Ascending aorta (tissue), 2 donors: ENCODE data around the gene WNK2. TPM values are rescaled to one million over a fixed set of nuclear protein-coding genes. Genes with fewer than 3 reads are reported as not detected.

Source experiments
- DNase-seq, 2 donors: peaks; one replicate each; pipeline ENCODE4 v3.0.0-alpha.2; 2019; ENCODE audit warnings: low spot score in 2 of 2
- H3K27ac ChIP-seq, 2 donors: fragments of 200-600 bp; sonication (generic); one replicate each; pipeline ENCODE4 v1.5.1; 2016 to 2017; ENCODE audit warnings: mild to moderate bottlenecking in 1 of 2
- H3K27me3 ChIP-seq: fragments of 200-600 bp; sonication (generic); one replicate; pipeline ENCODE4 v1.5.1; 2017
- H3K36me3 ChIP-seq, 2 donors: fragments of 200-600 bp; sonication (generic); one replicate each; pipeline ENCODE4 v1.5.1; 2016
- H3K4me1 ChIP-seq, 2 donors: fragments of 200-600 bp; sonication (generic); one replicate each; pipeline ENCODE4 v1.5.1; 2016 to 2017; ENCODE audit warnings: mild to moderate bottlenecking in 1 of 2
- H3K4me3 ChIP-seq, 2 donors: fragments of 200-600 bp; sonication (generic); one replicate each; pipeline ENCODE4 v1.5.1; 2016 to 2017; ENCODE audit warnings: mild to moderate bottlenecking in 1 of 2
- H3K9me3 ChIP-seq, 2 donors: fragments of 200-600 bp; sonication (generic); one replicate each; pipeline ENCODE4 v1.5.1; 2016
- intact Hi-C: fragments of 100-400 bp; cut with DNase I; formaldehyde crosslinking; loops from one replicate; pipeline ENCODE4 v1.15.1; 2023
- total RNA-seq: library from RNA; depleted of rRNA; stranded (reverse); fragments of >200 nt; gene quantifications from one replicate; pipeline ENCODE4 v1.1.0, GENCODE V29; 2016
- TF ChIP-seq, protein P1 (sequence below), 3 experiments: fragments of 200-600 bp in 2 of 3; fragments of 450-650 bp in 1 of 3; sonication (generic) in 2 of 3; IDR thresholded peaks; one replicate each; pipeline ENCODE4 v1.5.1; 2016 to 2019; ENCODE audit warnings: antibody characterized with exemption in 3 of 3, mild to moderate bottlenecking in 1 of 3, moderate library complexity in 1 of 3

Gene WNK2
- total RNA-seq, 1 donor from 2014 or later, result not detected

DNA sequence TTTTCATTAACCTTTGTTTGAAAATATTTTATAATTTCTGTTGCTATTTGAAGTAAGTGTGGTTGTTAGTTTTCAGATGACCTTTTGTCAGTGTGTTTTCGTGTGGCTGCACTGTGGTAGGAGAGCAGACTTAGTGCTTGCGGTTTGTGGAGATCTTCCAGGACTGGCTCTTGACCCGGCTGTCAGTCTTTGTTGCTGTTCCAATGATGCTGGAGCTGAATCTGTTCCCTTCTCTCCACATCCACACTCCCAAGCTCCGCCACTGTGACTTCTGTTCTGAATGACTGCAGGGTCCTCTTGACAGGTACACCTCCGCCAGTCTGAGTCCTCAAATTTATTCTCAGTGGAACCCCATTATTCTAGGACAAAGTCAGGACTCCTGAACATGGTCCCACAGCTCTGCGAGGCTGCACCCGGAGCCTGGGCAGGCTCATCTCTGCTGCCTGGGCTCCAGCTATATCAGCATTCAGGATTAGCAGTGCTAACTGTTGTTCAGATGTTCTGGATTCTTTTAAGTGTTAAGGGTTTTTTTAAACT is 126.0 kb downstream of the WNK2 start:
- TF ChIP-seq, protein P1, sequence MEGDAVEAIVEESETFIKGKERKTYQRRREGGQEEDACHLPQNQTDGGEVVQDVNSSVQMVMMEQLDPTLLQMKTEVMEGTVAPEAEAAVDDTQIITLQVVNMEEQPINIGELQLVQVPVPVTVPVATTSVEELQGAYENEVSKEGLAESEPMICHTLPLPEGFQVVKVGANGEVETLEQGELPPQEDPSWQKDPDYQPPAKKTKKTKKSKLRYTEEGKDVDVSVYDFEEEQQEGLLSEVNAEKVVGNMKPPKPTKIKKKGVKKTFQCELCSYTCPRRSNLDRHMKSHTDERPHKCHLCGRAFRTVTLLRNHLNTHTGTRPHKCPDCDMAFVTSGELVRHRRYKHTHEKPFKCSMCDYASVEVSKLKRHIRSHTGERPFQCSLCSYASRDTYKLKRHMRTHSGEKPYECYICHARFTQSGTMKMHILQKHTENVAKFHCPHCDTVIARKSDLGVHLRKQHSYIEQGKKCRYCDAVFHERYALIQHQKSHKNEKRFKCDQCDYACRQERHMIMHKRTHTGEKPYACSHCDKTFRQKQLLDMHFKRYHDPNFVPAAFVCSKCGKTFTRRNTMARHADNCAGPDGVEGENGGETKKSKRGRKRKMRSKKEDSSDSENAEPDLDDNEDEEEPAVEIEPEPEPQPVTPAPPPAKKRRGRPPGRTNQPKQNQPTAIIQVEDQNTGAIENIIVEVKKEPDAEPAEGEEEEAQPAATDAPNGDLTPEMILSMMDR (IDR thresholded peaks at IDR 0.05), result no peak
- Histone ChIP-seq H3K27me3 (no peaks in the 10 kb centered on the region), H3K9me3 (no peaks in the 10 kb centered on the region), H3K36me3 (no peaks in the 10 kb centered on the region), H3K4me1 (peaks cover 0 to 3% of the 10 kb centered on the region in 2 donors), H3K4me3 (no peak overlapping the region), H3K27ac (no peak overlapping the region)
- intact Hi-C loops, result no loop called here
- DNase-seq, result no peak

DNA sequence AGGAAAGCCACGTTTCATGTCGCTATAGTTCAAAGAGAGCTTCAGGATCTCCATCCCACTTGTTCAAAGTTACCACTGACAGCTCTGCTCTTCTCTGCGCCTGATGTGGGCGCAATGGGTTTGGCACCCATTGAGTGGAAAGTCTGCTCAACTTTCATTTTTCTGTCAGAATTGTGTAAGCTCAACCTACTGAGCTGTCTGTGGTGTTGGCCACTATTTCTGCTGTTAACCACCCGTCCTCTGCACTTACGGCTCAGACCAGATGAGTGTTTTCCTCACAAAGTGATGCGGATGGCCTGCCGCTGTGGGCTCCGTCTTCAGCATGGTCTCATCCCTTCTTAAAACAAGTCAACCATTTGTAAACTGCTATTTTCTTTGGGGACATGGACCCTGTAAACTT is 131.2 kb downstream of the WNK2 start:
- DNase-seq, result no peak
- Histone ChIP-seq H3K27me3 (no peaks in the 10 kb centered on the region), H3K9me3 (no peaks in the 10 kb centered on the region), H3K4me1 (no peaks in the 10 kb centered on the region), H3K36me3 (no peaks in the 10 kb centered on the region), H3K4me3 (no peak overlapping the region), H3K27ac (no peak overlapping the region)
- TF ChIP-seq, protein P1 (IDR thresholded peaks at IDR 0.05), result no peak
- intact Hi-C loops, result no loop called here

DNA sequence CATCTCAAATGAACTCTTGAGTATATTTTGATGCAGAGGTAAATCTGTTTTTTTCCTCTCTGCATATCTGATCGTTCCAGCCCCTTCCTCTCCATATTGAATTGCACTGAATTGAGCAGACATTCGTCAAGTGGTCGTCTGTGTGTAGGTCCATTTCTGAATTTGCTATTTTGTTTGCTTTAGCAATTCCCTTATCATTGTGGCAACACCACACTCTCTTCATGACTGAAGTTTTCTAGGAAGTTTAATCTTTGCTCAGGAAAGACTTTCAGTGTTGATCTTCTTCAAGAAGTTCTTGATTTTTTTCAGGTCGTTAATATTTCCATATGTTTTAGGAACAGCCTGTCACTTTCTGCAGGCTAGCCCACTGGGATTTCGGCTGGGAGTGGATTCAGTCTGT is 132.0 kb downstream of the WNK2 start:
- Histone ChIP-seq H3K9me3 (no peaks in the 10 kb centered on the region), H3K4me3 (no peak overlapping the region), H3K36me3 (no peaks in the 10 kb centered on the region), H3K4me1 (no peaks in the 10 kb centered on the region), H3K27me3 (no peaks in the 10 kb centered on the region), H3K27ac (no peak overlapping the region)
- DNase-seq, result no peak
- TF ChIP-seq, protein P1 (IDR thresholded peaks at IDR 0.05), result no peak
- intact Hi-C loops, result no loop called here

DNA sequence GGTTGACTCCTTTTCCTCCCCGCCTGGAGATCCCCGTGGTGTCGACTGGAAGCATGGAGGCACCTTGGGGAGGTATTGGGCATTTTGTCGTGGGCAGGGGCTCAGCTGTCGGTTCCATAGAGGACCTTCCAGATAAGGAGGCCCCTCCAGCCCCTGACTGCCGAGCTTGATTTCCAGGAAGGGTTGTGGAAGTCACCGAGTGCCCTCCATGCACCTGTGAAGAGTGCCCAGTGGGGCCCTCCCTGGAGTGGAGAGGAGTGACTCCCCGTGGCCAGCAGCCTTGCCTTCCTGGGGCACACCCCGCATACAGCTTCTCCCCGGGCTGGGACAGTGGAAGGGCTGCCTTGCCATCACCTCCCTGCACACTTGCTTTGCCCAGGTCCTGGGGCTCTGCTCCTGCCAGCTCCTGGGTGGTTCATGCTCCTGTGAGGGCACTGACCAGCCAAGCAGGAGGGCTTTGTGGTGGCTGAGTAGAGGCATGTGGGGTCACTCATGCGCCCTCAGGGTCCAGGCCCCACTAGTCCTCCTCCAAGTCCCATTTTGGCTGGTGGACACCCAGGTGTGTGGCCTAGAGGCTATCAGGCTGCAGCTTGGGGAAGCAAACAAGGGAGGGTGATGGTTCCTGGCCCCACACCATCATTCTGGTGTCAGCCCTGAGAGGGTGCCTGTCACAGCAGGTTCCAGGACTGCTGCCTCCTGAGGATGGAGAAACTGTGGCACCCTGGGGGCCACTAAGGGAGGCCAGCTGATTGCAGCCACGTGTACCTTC is 133.0 kb downstream of the WNK2 start:
- TF ChIP-seq, protein P1 (IDR thresholded peaks at IDR 0.05), result no peak
- Histone ChIP-seq H3K36me3 (no peaks in the 10 kb centered on the region), H3K4me1 (no peaks in the 10 kb centered on the region), H3K9me3 (no peaks in the 10 kb centered on the region), H3K4me3 (no peak overlapping the region), H3K27me3 (no peaks in the 10 kb centered on the region), H3K27ac (no peak overlapping the region)
- intact Hi-C loops, result no loop called here
- no peak for DNase-seq

DNA sequence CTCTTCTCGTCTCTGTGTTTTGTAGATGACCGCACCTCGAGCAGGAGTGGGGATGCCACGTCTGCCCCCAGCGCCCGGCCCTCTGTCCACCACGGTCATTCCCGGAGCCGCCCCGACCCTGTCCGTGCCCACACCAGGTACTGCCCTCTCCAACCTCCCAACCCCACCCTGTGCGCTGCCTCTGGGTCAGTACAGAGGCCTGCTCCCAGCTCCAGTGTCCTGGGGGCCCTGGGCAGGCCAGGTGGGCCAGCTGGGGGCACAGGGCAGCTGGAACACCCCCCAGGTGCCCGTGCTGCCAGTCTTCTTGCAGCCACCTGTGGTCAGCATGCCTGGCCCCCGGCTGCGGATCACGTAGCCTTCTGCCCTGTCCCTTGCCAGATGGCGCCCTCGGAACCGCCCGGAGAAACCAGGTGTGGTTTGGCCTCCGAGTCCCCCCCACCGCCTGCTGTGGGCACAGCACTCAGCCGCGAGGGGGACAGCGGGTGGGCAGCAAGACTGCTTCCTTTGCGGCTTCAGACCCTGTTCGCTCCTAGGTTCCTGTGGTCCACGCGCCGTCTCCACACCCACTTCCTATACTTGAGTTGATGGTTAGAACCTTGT is 133.7 kb downstream of the WNK2 start:
- Histone ChIP-seq H3K27ac (no peak overlapping the region), H3K9me3 (no peaks in the 10 kb centered on the region), H3K4me3 (no peak overlapping the region), H3K36me3 (no peaks in the 10 kb centered on the region), H3K27me3 (no peaks in the 10 kb centered on the region), H3K4me1 (no peaks in the 10 kb centered on the region)
- TF ChIP-seq, protein P1 (IDR thresholded peaks at IDR 0.05), result no peak
- intact Hi-C loops, result no loop called here
- DNase-seq, result no peak
